HT-29 (cell line): Measurements from ENCODE around the gene CALM3. TPM values are rescaled to one million over a fixed set of nuclear protein-coding genes. Genes with fewer than 3 reads are reported as not detected.

Source experiments
- DNase-seq: peaks from one replicate; pipeline ENCODE4 v3.0.0-alpha.2; 2015; ENCODE audit warnings: low spot score
- total RNA-seq: library from RNA; depleted of rRNA; stranded (reverse); fragments of >200 nt; shearing (Covaris generic); gene quantifications from 2 replicates; pipeline ENCODE4 v1.2.3, GENCODE V29; 2014; rRNA removed

The CALM3 gene
- total RNA-seq, 1 experiment from 2014 or later, result 264 TPM

DNA sequence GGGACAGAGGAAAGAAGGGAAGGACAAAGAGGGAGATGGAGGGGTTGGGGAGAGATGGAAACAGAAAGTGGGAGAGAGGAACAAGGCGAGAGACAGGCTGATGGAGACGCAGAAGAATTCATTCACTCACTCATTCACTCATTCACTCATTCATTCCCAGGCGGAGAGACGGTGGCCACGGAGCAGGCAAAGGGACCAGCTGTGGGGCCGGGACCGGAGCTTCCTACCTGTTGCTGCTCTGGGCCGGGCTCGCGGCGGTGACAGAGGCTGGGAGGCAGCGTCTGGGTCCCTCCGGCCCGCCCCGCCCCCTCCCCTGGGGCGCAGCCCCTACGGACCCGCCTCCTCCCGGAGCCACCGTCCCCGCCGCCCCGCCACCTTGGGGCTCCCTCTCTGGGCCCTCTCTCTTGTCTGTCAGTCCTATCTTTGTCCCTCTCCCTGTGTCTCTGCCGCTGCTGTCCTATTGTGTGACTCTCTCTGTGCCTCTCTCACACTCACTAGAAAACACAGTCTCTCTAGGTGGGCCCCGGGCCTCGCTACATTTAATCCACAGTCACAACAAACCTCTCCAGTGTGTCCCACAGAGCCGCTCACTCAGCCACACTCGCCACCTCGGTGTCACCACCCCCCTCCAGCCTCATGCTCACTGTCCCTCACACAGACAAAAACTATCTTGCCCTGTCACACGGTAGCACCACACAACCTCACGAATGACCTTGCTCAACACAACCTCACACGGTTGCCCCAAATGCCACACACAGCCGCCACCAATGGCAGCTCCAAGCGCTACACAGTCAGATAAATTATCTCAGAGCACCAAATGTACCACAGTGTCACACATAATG, 35.0 kb downstream of the CALM3 start, which contains the start of gene GNG8:
Gene GNG8 (minus strand): TSS at position 283 of the 842 bp plus-strand sequence. CDS start 1,520 bp downstream, outside the sequence.
- DNase-seq, result no peak

- DNase-seq, result no peak
These were observed 36.1 kb downstream of the CALM3 start for GRCh38 chr19:46637224-46637623.

GRCh38 chr19:46639358-46640182, 38.4 kb downstream of the CALM3 start:
- DNase-seq, result no peak

GRCh38 chr19:46640656-46641055, 39.5 kb downstream of the CALM3 start:
- no peak for DNase-seq

GRCh38 chr19:46644720-46645119, 43.6 kb downstream of the CALM3 start:
- DNase-seq, result no peak

DNA sequence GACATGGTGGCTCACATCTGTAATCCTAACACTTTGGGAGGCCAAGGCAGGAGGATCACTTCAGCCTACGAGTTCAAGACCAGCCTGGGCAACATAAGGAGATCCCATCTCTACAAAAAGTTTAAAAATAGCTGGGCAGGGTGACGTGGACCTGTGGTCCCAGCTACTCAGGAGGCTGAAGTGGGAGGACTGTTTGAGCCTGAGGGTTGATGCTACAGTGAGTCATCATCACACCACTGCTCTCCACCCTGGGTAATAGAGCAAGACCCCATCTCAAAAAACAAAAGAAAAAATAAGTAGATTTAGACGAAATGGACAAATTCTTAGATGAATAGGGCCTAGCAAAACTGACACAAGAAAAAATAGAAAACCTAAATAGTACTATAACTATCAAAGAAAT, 45.3 kb downstream of the CALM3 start:
- no peak for DNase-seq

DNA sequence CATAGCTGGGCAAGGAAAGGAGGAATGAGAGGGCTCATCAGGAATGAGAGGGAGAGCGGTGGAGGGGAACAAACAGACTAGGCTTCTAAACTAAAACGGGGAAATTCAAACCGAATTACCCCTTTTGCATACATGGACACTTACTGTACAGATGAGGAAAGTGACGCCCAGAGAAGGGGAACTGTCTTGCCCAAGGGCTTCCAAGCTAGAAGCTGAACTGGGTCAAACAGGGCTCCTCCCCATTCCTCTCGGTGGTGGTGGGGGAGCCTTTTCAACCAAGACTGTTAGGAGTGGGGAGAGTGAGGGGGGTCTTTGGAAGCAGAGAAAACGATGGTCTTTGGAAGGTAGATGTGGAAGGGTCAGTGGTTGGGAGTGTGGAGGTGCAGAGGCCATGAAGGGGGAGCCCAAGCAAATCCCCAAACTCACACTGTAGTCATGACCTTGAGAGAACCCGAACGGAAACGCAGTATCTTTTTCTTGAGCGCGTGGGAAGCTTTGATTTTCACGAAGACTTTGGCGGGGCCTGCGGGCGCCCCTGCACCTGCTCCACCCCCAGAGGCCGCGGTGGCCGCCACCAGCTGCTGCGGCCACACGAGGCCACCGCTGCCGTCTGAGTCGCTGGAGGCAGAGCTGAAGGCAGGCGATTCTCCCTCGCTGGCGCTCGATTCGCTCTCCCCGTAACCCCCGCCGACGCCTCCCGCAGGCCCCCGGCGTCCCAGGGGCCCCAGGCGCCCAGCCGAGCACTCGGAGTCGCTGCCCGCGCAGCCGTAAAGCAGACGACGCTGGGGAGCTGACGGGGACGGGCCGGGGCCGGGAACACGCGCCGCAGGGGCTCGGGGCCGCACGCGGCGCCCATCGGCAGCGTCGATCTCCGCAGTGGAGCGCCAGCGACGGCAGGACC, 47.2 kb downstream of the CALM3 start:
- no peak for DNase-seq

DNA sequence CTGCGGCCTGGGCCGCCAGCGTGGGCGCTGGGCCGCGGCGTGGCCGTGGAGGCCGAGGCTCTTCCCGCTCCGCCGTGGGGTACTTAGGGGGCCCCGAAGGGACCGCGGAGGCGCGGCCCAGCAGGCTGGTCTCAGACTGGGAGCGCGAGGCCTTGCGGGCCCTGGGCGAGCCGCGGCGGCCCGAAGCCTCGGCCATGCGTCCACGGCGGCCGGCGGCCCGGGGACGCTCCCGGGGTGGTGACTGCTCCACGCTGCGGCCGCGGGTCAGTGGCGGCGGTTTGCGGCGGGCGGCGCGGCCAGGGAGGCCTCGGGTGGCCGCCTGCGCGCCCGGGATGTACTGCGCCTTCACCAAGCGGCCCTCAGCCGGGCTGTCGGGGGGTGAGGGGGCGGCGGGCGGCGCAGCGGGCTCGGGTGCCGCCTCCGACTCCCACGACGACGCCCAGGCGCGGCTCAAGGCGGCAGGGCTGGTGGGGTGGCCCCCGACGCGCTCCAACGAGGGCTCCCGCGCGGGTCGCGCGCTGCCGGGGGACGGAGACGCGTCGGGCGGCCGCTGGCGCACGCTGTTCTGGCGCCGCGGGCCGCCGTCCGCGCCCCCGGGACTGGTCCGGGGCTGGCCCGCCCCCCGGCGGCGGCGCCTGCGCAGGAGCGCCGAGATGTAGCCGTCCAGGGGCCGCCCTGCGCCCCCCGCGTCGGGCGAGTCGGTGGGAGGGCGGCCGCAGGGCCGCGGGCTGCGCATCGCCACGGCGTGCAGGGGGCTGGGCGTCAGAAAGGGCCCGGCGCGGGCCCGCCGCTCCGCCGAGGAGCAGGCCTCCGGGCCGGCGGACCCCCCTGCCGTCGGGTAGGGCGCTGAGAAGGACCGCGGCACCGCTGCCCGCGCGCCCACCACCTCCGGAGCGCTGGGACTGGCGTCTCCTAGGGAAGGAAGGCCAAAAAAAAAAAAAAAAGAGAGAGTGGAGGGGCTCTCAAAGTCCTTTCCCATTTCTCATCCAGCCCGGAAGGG, 48.1 kb downstream of the CALM3 start:
- DNase-seq, result no peak

DNA sequence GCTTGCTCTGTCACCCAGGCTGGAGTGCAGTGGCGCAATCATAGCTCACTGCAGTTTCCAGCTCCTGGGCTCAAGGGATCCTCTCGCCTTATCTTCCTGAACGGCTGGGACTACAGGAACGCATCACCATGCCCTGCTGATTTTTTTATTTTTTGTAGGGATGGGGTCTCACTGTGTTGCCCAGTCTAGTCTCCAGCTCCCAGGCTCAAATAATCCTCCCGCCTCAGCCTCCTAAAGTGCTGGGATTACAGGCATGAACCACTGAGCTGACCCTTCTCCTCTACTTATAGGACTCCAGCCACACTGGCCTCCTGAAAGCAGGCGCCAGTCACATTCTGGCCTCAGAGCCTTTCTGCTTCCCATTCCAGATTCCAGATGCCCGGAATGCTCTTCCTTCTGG, 49.3 kb downstream of the CALM3 start:
- DNase-seq, result no peak

- no peak for DNase-seq
These were observed 53.6 kb downstream of the CALM3 start for GRCh38 chr19:46654621-46655152.

DNA sequence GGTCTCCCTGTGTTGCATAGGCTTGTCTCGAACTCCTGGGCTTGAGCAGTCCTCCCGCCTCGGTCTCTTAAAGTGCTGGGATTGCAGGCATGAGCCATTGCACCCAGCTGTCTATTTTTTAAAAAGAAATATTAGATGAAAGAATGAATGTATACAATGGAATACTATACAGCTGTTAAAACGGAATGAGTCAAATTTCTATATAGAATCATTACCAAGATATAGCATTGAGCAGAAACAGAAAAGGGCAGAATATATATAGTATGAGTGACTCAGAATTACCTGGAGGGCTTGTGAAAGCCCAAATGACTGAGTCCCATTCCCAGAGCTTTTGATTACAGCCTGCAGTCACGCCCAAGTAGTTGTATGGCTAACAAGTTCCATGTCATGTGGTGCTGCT, 55.4 kb downstream of the CALM3 start:
- DNase-seq, result no peak

DNA sequence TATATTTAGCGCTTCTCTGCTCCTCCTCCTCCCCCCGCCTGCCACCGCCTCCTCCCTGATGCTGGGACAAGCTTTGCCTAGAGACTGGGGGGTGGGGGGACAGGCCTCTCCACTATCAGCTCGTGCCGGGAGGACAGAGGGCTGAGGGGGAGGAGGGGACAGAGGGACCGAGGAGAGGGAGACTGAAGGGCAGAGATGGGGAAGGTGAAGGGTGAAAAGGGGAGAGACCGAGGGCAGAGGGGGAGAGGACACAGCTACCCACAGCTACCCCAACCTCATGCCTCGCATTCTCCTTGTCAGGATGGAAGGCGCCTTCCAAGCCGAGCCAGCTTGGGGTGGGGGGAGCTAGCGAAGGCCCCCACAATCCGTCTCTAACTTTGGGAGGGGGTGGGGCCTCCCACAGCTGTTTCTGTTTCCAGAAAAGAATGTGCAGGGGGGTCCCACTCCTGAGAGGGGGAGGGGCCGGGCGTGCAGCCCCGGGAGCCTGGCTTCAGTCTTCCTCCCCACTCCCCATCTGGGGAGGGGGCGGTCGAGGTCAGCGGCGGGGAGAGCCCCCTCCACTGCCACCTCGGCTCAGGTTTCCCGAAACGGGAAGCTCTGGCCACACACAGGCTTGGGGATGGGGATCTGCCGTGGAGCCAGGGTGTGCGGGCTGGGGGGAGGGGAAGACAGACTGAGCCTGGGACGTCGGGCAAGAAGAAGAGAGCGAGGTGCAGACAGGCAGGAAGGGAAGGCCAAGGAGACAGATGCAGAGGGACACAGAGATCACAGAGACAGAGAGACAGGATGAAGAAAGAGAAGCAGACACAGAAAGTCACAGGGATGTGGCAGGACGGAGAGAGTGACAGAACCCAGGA, 58.2 kb downstream of the CALM3 start:
- no peak for DNase-seq

DNA sequence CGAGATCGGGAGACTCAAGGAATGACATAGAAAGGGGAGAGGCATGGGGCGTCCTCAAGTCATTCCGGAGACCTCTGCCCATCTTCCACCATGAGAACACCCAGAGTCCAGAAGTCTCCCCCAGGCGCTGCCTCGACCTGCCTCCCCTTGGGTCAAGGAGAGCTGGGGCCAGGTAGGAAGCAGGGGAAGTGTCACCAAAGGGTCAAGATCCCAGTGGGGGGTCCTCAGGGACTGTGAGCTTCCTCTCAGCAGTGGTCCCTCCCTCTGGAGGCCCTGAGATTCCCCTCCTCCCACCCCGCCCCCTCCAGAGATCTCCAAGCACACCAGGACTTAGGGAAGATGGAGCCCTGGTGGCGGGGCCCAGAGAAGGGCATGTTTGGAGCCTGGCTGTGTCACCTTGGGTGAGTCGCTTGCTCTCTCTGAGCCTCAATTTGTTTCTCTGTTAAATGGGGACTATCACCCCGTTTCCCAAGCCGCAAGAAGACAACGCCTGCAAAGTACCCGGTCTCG, 58.9 kb downstream of the CALM3 start:
- DNase-seq, result no peak

Other genes starting within 250 kb of the CALM3 start
- not detected in 2 replicates for gene CCDC8, start 187.8 kb upstream of the CALM3 start, total RNA-seq
- 0.05 TPM in 1 of 2 replicates, not detected in the other for gene PNMA8C, start 172.4 kb upstream of the CALM3 start, total RNA-seq
- not detected in 2 replicates for gene PNMA8A, start 129.8 kb upstream of the CALM3 start, total RNA-seq
- not detected in 2 replicates for gene PNMA8B, start 105.5 kb upstream of the CALM3 start, total RNA-seq
- 0.26 TPM in 1 of 2 replicates, not detected in the other for gene PTGIR, start 23.8 kb downstream of the CALM3 start, total RNA-seq
- gene GNG8, start 34.9 kb downstream of the CALM3 start, total RNA-seq, result not detected in 2 replicates
- 0.29 and 0.38 TPM in 2 replicates for gene DACT3, start 59.9 kb downstream of the CALM3 start, total RNA-seq
- 76.0 and 83.3 TPM in 2 replicates for gene PRKD2, start 115.8 kb downstream of the CALM3 start, total RNA-seq
- 30.7 and 30.8 TPM in 2 replicates for gene FKRP, start 144.7 kb downstream of the CALM3 start, total RNA-seq
- gene STRN4, start 145.1 kb downstream of the CALM3 start, total RNA-seq, result 229 and 268 TPM in 2 replicates
- gene SLC1A5, start 187.3 kb downstream of the CALM3 start, total RNA-seq, result 772 and 790 TPM in 2 replicates
- 527 and 544 TPM in 2 replicates for gene AP2S1, start 249.5 kb downstream of the CALM3 start, total RNA-seq